GM18858 (cell line): Measurements from ENCODE around the gene ALG8.
"Not testable (repeated sequence)": the region's sequence is repeated elsewhere in the genome, so short reads cannot be mapped to it uniquely, and the experiment has no call there.

ENCODE experiments used
- ATAC-seq: cut with Tn5 transposase; IDR thresholded peaks from one replicate; pipeline ENCODE4 v1.9.1; 2021; ENCODE audit not compliant: unreplicated experiment

ALG8 gene

DNA sequence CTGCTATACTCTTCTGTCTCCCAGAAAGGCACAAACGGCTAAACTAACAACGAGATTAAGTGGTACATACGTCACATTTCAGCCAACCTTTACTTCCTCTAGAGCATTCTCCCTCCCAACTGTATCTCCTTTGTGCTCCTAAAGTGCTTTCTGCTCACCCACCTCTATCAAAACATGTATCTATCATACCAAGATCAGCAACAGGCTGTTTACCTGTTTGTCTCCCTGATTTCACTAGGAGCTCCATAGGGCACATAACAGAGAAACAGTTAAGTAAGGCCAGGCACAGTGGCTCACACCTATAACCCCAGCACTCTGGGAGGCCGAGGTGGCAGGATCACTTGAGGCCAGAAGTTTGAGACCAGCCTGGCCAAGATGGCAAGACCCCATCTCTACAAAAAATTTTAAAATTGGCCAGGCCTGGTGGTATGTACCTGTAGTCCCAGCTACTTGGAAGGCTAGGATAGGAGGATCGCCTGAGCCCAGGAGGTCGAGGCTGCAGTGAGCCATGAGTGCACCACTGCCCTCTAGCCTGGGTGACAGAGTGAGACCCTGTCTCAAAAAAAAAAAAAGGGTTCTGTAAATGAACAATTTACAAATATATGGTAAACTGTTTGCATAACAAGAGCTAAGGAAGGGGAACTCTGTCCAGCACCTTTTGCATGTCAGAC, 62.6 kb downstream of the ALG8 start:
- no peak for ATAC-seq

DNA sequence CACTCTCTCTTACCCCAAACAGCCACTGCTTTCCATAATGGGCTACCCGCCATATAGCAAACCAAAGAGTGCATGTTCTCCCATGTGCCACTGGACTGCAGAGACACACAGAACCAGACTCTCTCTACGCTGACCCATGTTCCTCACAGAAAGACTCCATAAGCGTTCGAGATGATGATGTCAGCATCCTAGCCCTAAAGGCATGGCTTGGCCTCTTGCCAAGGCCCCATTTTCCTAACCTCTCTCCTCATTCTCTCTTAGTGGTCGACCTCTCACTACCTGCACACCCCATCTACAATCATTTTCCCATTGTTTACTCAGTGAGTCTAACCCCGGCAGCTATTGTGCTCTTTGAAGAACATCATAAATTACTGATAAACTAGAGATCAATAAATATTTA, 64.7 kb downstream of the ALG8 start:
- no peak for ATAC-seq

DNA sequence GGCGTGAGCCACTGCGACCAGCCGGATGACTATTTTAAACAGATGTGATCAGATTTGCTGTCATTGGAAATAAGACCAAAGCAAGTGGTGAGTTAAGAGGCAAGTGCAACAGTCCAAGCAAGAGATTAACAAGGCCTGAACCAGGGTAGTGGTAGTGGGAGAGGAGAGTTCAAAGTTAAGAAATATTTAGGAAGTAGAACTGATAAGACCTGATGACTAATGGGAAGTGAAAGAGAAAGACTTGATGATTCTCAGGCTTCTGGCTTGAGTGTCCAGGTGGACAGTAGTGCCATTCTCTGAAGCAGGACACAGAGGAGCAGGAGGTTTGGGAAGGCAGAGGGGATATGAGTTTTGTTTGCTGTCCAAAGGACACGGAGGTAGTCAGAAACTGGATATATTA, 67.0 kb downstream of the ALG8 start:
- ATAC-seq, result no peak

DNA sequence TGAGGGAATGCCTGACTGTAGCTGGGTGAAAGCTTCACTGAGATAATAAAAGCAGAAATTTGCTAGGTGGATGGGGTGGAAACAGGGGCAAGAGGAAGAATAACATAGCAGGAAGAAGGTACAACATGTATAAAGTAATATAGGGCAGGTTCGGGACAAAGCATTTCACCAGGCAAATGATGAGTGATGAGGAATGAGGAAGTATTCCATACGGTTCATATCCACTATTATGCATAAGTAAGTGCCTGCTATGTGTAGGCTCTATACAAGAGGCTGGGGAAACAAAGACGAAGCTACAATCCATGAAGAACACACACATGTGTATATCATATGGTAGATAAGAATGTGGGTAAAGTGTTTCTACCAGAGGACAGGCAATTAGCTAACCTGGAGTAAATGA, 67.7 kb downstream of the ALG8 start:
- no peak for ATAC-seq

DNA sequence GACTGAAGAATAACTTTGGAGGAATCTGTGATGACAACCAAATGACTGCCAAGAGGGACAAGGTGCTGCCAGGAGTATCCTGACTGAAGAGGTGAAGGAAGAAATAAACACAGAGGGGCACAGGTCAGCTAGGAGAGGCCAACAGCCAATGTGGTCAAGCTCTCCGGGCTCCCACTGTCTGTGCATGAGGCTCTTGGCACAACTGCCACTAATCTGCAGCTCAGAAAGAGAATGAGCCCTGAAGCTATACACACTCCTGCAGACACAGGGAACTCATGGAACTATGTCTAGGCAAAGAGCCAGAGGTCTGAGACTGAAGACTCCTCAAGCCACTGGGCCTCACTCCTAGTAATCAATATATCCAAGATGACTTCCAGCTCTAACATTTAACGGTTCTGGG, 68.8 kb downstream of the ALG8 start:
- no peak for ATAC-seq

DNA sequence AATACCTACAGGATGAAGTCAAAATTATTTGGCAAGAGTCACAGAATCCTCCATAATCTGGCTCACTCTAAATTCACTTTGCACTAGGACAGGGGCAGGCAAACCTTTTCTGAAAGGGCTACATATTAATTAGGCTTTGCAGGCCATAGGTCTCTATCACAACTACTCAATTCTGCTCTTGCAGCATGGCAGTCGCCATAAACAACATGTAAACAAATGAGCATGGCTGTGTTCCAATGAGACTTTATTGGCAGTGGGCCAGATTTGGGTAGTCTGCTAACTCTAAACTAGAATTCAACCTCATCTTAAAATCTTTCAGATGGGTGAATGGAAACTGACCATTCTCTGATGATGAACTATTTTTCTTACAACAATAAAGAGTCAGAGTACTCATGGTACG, 70.0 kb downstream of the ALG8 start:
- ATAC-seq, result no peak

DNA sequence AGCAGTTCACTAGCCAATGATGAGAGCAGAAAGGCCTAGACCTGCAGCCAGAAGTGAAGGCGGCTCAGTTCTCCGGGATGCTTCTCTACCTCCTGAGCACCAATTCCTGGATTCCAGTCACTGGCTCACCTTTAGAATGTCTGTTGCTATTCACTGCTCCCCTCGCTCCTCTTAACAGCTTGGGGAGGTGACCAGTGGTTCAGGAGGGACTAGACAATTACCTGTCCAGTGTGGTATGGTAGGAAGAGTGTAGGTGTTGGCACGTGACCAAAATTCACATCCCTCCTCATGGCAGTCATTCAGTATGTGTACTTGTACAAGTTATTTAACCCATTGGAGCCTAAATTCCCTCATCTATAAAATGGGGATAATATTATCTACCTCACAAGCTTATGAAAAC, 71.7 kb downstream of the ALG8 start:
- no peak for ATAC-seq

DNA sequence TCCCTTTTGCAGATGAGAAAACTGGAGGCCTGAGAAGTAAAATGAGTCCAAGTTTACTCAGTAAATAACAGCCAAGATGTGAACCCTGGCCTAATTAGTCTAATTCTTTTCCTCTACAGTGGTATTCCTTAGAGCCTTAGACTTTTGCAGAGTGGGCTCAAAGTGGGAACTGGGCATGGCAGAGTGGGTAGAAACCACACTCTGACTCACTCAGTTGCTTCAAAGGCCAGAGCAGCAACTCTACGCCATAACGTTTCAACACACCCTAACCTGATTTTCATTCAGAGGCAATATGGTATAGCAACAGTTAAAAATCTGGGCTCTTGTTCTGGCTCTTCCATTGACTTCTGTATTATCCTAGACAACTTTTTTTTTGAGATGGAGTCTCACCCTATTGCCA, 73.0 kb downstream of the ALG8 start:
- no peak for ATAC-seq

DNA sequence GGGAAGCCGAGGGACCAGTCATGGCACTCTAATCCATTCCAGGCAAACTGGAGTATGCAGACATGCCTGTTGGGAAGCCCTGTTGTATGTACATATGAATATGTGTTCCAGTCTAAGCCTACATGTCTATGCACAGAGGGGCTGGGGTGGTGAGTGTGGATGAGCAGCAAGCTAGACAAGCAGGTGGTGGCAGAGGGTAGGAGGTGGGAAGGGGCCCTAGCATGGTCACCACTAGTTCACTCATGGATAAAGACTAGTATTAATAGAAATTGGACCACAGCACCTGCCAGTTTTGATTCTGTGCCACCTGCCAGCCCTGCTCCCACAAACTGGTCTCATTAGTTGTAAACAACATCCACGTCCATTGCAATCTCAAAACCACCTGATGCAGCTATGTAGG, 74.2 kb downstream of the ALG8 start:
- no peak for ATAC-seq

DNA sequence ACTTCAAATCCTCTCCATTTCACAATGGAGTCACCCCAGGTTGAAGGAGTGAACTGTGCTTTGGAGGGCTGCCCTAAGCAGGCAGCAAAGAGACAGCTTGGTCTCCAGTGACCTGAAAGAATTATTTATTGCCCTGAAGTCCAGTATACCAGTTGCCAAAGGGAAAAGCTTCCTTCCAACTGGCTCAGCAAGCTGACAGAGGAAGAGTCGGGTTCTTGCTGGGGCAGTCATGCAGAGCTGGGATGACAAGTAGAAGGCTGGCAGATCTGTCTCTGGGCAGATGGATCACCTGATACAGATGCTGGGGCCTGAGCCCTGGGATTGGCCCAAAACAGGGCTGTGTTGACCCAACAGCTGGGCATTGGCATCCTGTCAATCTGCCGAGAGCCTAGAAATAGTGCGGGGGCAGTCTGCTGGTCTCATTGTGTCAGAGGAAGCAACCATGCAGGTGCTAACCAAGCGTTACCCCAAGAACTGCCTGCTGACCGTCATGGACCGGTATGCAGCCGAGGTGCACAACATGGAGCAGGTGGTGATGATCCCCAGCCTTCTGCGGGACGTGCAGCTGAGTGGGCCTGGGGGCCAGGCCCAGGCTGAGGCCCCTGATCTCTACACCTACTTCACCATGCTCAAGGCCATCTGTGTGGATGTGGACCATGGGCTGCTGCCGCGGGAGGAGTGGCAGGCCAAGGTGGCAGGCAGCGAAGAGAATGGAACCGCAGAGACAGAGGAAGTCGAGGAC, 75.8 kb downstream of the ALG8 start, which contains the start of gene THRSP:
Gene THRSP (plus strand): TSS at position 422 of the 742 bp plus-strand sequence. CDS start 21 bp downstream, at position 443.
- ATAC-seq, result no peak

DNA sequence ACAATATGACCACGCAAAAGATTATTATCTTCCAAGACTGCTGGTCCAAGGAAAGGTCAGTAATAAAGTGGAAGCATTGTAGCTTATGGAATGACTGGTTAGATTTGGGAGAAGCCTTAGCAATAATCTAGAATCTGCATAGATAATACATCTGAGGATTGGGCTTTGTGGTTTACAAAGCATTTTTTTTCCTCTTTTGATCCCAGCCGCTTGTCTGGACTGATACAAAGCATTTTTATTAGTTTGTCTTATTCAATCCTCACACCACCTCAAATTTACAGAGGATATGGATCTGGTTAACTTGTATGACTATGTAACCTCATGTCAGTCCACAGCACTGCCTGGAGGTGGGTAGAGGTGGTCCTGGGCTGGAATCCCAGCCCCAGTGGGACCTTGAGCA, 76.8 kb downstream of the ALG8 start:
- no peak for ATAC-seq

DNA sequence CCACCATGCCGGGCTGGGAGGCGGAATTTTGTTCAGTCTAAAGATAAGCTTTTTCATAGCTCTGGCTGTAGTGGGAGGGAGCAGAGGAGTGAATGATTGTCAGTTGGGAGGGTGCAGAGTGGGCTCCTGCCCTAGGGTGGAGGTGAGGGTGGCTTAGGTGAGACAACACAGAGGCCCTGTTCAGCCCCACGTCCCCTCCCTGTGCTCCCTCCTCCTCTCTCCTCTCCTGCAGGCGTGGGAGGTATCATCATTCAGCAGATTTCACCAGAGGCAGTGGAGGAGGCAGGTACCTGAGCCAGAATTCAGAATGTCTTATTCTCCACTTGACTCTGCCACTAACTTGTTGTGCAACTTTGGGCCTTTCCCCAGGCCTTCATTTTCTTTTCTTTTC, 77.5 kb downstream of the ALG8 start:
- no peak for ATAC-seq

DNA sequence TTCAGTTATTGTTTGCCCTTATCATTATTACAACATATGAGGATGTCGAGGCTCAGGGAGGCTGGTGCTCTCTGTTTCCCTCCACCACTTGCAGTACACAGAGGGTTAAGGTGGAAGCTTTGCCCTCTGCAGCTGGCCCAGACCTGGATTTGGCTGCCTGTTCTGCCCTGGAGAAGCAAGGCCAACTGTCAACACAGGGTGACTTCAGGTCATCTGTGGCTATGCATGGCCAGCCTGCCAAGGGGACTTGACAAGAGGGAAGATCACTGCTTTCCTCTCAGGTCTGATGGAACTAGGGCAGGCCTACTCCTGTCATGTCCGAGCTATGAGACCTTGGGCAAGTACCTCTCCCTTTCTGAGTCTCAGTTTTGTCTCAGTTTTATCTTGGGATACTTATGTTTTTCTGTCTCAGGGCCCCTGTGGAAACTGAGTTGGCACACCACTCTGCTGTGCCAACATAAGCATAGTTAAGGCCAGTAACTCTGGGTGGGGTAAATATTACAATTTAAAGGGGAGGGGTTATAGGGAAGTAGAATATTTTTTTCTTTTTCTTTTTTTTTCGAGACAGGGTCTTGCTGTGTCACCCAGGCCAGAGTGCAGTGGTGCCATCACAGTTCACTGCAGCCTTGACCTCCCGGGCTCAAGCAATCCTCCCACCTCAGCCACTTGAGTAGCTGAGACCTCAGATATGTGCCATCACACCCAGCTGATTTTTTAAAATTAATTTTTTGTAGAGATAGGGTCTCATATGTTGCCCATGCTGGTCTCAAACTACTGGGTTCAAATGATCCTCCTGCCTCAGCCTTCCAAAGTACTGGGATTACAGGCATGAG, 78.1 kb downstream of the ALG8 start:
- ATAC-seq, result no peak

DNA sequence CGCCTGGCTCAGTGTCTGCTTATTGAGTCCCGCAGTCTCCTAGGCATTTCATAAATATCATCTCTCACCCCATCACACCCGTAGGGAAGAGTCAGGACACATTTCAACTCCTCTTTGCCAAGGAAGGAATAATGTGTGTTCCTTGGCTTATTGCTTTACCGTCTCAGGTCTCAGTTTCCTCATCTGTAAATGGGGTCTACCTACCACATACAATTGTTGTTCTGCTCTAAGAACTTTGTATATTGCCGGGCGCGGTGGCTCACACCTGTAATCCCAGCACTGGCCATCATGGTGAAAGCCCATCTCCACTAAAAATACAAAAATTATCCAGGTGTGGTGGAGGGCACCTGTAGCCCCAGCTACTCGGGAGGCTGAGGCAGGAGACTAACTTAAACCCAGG, 78.9 kb downstream of the ALG8 start:
- ATAC-seq, result no peak

DNA sequence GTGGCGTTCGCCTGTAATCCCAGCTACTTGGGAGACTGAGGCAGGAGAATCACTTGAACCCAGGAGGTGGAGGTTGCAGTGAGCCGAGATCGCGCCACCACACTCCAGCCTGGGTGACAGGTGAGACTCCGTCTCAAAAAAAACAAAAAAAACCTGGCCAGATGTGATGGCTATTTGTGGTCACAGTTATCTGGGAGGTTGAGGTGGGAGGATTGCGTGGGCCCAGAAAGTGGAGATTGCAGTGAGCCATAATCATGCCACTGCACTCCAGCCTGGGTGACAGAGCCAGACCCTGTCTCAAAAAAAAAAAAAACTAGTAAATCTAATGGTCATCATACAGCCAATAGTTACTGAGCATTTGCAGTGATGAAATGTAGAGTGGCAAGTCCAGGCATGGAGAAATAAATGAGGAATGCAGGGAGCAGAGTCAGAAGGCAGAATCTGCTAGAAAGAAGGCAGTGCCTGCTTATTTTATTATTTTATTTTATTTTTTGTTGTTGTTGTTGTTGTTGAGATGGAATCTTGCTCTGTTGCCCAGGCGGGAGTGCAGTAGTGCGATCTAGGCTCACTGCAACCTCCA, 79.6 kb downstream of the ALG8 start:
- ATAC-seq, result not testable (repeated sequence)

DNA sequence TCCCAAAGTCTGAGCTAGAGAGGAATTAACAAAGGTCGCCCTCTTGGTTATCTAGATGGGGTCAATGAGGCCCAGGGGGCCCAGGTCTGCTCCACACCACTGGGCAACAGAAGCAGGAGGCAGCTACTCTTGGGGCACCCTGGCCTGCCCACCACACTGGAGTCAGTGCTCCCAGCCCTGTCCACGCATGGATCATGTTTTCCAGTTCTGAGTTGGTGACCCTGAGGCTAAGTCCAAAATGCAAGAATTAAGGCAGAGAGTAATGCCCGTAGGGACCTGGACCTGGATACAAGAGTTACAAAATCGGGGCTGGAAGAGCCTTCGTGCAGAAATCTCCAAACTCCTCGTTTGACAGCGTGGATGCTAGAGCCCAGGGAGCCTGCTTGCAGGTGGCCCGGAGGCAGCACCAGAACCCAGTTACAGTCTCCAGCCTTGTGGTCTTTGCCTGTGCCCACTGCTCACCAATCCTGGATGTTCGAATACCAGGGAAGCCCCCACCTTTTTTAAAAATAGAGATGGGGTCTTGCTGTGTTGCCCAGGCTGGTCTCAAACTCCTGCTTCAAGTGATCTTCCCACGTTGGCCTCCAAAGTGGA, 81.9 kb downstream of the ALG8 start:
- ATAC-seq, result no peak

DNA sequence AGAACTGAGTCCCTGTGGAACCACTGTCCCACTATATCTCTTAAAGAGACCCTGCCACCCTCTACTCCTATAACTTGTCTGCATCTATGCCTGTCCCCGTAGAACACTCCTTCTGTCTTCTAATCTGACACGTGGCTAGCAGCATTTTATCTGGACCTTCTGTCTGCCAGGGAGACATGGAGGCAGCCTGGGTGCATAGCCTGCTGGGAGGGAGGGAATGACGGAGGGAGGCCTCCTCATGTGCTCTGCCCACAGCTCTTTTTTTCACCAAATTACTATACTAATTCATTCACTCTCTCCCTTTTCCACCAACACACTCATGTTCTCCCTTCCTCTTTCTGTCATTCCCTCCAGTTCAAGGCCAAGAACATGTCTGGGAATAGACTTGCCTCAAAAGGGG, 83.3 kb downstream of the ALG8 start:
- ATAC-seq, result no peak

DNA sequence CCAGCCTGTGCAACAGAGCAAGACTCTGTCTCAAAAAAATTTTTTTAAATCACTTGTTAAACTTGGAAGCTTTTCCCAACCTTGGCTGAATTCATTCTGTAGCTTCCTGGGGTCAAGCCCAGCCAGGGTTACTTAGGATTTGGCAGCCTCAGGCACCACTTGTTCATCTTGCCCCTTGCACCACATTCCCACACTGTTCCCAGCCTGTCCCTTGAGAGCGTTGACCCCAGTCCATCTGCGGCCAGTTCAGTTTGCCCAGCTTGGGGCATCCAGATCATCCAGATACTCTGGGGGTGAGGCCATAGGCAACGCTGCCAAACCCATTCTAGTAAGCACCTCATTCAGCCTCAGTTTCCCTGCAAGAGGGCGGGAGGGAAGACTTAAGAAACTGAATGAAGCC, 84.5 kb downstream of the ALG8 start:
- ATAC-seq, result no peak

DNA sequence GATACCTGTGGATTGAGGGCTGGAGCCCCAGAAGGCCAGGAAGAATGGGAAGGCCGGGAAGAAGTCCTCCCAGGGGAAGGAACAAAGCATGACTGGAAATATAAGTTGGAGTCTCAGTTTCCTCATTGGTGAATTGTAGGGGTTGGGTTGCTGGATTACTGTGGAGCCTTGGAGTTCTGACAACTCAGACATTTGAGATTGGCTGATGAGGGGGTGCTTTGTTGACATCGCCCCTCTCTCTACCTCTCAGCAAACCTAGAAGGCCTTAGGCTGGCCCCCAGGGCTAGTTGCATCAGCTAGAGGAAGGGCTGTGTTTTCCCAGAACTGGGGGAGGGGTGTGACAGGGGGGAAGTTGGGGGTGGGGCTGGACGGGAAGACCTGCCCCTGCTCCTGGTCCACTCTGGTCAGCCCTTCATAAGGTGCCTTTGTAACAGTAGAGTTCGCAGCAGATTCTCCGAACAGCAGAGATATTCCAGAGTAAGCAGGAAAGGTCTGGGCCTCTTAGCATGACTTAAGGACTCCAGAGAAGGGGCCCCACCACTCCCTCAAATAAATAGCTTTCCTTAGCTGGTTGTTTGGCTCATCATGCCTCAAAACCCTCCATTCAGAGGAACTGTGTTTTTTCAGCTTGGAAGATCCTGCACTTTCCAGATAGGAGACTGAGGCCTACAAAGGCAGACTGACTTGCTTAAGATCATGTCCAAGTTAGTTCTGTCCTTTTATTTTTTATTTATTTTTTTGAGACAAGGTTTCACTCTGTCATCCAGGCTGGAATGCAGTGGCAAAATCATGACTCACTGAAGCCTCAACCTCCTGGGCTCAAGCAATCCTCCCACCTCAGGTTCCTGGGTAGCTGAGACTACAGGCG, 88.2 kb downstream of the ALG8 start:
- no peak for ATAC-seq
